SK-N-SH treated with all-trans-retinoic acid at 6 μM for 48 hours (cell line): ENCODE measurements around the gene TNFRSF21.

Experiments
- ATAC-seq: fragments of 200-7000 bp; cut with Tn5 transposase; 3 replicates; pipeline ENCODE4 v1.9.1; 2020; ENCODE audit warnings: mild to moderate bottlenecking, moderate library complexity
- ARNTL ChIP-seq: fragments of 450-650 bp; formaldehyde crosslinking; IDR thresholded peaks from 2 replicates; pipeline ENCODE4 v1.5.0; 2020; ENCODE audit warnings: low read depth, mild to moderate bottlenecking, moderate library complexity, borderline replicate concordance
- BACH2 ChIP-seq: fragments of 250-450 bp; sonication (Bioruptor Pico); IDR thresholded peaks from 2 replicates; pipeline ENCODE4 v1.9.0; 2021; ENCODE audit warnings: mild to moderate bottlenecking, borderline replicate concordance
- CREB5 ChIP-seq: fragments of 250-450 bp; sonication (Bioruptor Pico); IDR thresholded peaks from 2 replicates; pipeline ENCODE4 v1.5.1; 2020; ENCODE audit warnings: low read depth, mild to moderate bottlenecking, moderate library complexity
- CSDC2 ChIP-seq: fragments of 250-450 bp; sonication (Bioruptor Pico); IDR thresholded peaks from 2 replicates; pipeline ENCODE4 v1.5.0; 2020; ENCODE audit warnings: mild to moderate bottlenecking, moderate library complexity
- CSRNP3 ChIP-seq: fragments of 250-450 bp; sonication (Bioruptor Pico); IDR thresholded peaks from 2 replicates; pipeline ENCODE4 v1.5.1; 2021; ENCODE audit warnings: mild to moderate bottlenecking, moderate library complexity
- ESRRG ChIP-seq: fragments of 250-450 bp; sonication (Bioruptor Pico); IDR thresholded peaks from 2 replicates; pipeline ENCODE4 v1.6.1; 2021; ENCODE audit warnings: mild to moderate bottlenecking
- GLIS3 ChIP-seq: fragments of 250-450 bp; sonication (Bioruptor Pico); IDR thresholded peaks from 2 replicates; pipeline ENCODE4 v1.5.0; 2020; ENCODE audit warnings: mild to moderate bottlenecking, moderate library complexity
- ISL1 ChIP-seq: fragments of 250-450 bp; sonication (Bioruptor Pico); IDR thresholded peaks from 2 replicates; pipeline ENCODE4 v2.1.2; 2022; ENCODE audit warnings: mild to moderate bottlenecking, moderate library complexity
- OSR1 ChIP-seq: fragments of 250-450 bp; sonication (Bioruptor Pico); IDR thresholded peaks from 2 replicates; pipeline ENCODE4 v1.8.0; 2022; ENCODE audit warnings: moderate library complexity, mild to moderate bottlenecking, inconsistent platforms
- POU6F1 ChIP-seq: fragments of 250-450 bp; sonication (Bioruptor Pico); IDR thresholded peaks from 2 replicates; pipeline ENCODE4 v1.8.0; 2021; ENCODE audit warnings: low read depth, mild to moderate bottlenecking, moderate library complexity, borderline replicate concordance
- PPARA ChIP-seq: fragments of 250-450 bp; sonication (Bioruptor Pico); IDR thresholded peaks from 2 replicates; pipeline ENCODE4 v1.5.0; 2020; ENCODE audit warnings: mild to moderate bottlenecking, borderline replicate concordance
- SNAI2 ChIP-seq: fragments of 250-450 bp; sonication (Bioruptor Pico); IDR thresholded peaks from 2 replicates; pipeline ENCODE4 v1.5.0; 2020; ENCODE audit warnings: mild to moderate bottlenecking, moderate library complexity
- TCF4 ChIP-seq: fragments of 250-450 bp; sonication (Bioruptor Pico); IDR thresholded peaks from 2 replicates; pipeline ENCODE4 v1.8.0; 2021; ENCODE audit warnings: mild to moderate bottlenecking, moderate library complexity, borderline replicate concordance
- TOX ChIP-seq: fragments of 250-450 bp; sonication (Bioruptor Pico); IDR thresholded peaks from 2 replicates; pipeline ENCODE4 v1.8.0; 2021; ENCODE audit warnings: mild to moderate bottlenecking, moderate library complexity, borderline replicate concordance
- TSHZ2 ChIP-seq: fragments of 250-450 bp; sonication (Bioruptor Pico); IDR thresholded peaks from 2 replicates; pipeline ENCODE4 v1.5.0; 2020; ENCODE audit warnings: mild to moderate bottlenecking, moderate library complexity
- ZC3H10 ChIP-seq: fragments of 250-450 bp; sonication (Bioruptor Pico); IDR thresholded peaks from 2 replicates; pipeline ENCODE4 v1.5.1; 2021; ENCODE audit warnings: mild to moderate bottlenecking, moderate library complexity
- ZFP3 ChIP-seq: fragments of 250-450 bp; sonication (Bioruptor Pico); IDR thresholded peaks from 2 replicates; pipeline ENCODE4 v1.5.0; 2020; ENCODE audit warnings: mild to moderate bottlenecking, moderate library complexity
- ZFP30 ChIP-seq: fragments of 450-650 bp; formaldehyde crosslinking; IDR thresholded peaks from 2 replicates; pipeline ENCODE4 v1.5.0; 2022; ENCODE audit warnings: mild to moderate bottlenecking, moderate library complexity
- ZNF565 ChIP-seq: fragments of 450-650 bp; formaldehyde crosslinking; conservative IDR thresholded peaks from 2 replicates; pipeline ENCODE4 v1.5.0; 2020; ENCODE audit warnings: low read depth, mild to moderate bottlenecking, moderate library complexity
- ZNF70 ChIP-seq: fragments of 450-650 bp; formaldehyde crosslinking; IDR thresholded peaks from 2 replicates; pipeline ENCODE4 v1.5.0; 2020; ENCODE audit warnings: mild to moderate bottlenecking, moderate library complexity
- ZNF8 ChIP-seq: fragments of 450-650 bp; formaldehyde crosslinking; IDR thresholded peaks from 2 replicates; pipeline ENCODE4 v1.5.0; 2020; ENCODE audit warnings: mild to moderate bottlenecking, moderate library complexity

TNFRSF21 gene

GRCh38 chr6:47351621-47352020 is 41.9 kb upstream of the TNFRSF21 start:
- no peak for ATAC-seq
- TF ChIP-seq TOX = no peak
- no peak for TF ChIP-seq POU6F1 (CRISPR knock-in tag)
- TF ChIP-seq CREB5 = no peak
- TF ChIP-seq PPARA = no peak
- no peak for TF ChIP-seq GLIS3 (CRISPR knock-in tag)
- TF ChIP-seq TSHZ2 = no peak
- TF ChIP-seq CSRNP3 (CRISPR knock-in tag) = no peak
- no peak for TF ChIP-seq CSDC2
- TF ChIP-seq ZNF70 (CRISPR knock-in tag) = no peak
- no peak for TF ChIP-seq OSR1 (CRISPR knock-in tag)
- no peak for TF ChIP-seq ISL1 (CRISPR knock-in tag)
- no peak for TF ChIP-seq ESRRG (CRISPR knock-in tag)
- TF ChIP-seq ZNF565 (CRISPR knock-in tag) = no peak
- no peak for TF ChIP-seq ZNF8 (CRISPR knock-in tag)
- TF ChIP-seq ZFP3 (CRISPR knock-in tag) = no peak
- no peak for TF ChIP-seq ZFP30 (CRISPR knock-in tag)
- no peak for TF ChIP-seq BACH2 (CRISPR knock-in tag)

- TF ChIP-seq CSRNP3 (CRISPR knock-in tag) (no peak), TOX (no peak), CREB5 (no peak), ZFP30 (CRISPR knock-in tag) (no peak), POU6F1 (CRISPR knock-in tag) (no peak), SNAI2 (CRISPR knock-in tag) (no peak), ISL1 (CRISPR knock-in tag) (no peak), PPARA (no peak), ZNF565 (CRISPR knock-in tag) (no peak), ESRRG (CRISPR knock-in tag) (no peak), ZNF8 (CRISPR knock-in tag) (no peak), ZC3H10 (CRISPR knock-in tag) (no peak), ZFP3 (CRISPR knock-in tag) (no peak), CSDC2 (no peak), ZNF70 (CRISPR knock-in tag) (no peak), TCF4 (CRISPR knock-in tag) (no peak), ARNTL (CRISPR knock-in tag) (no peak), GLIS3 (CRISPR knock-in tag) (no peak), TSHZ2 (no peak), BACH2 (CRISPR knock-in tag) (no peak)
- TF ChIP-seq, all 23 proteins: peak for 0
- no peak for ATAC-seq
These were observed 40.2 kb upstream of the TNFRSF21 start for GRCh38 chr6:47349931-47350330.
